GM04503 (cell line): Measurements from ENCODE around the gene EMSY.
A peak's percentile ranks its signal among the peaks of the same experiment; 100 is the strongest.

ENCODE experiments used
- DNase-seq: peaks from one replicate; pipeline ENCODE4 v3.0.0-alpha.2; 2012; ENCODE audit warnings: low read depth

Gene EMSY

DNA sequence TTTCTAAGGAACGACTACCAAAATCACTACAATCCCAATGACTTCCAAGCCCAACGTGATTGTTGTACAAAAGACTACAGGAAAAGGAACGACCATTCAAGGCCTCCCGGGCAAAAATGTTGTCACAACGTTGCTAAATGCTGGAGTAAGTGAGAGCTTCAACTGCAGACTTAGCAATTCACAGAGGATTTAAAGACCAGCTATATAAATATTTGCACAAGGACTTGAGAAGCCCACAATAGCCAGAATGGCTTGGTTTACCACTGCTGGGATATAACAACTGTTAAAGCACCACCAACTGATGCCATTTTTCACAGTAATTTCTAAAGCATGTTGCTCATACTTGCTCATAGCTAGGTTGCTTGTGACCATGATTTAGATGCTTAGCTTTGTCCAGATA lies 78.3 kb downstream of the EMSY start:
- no peak for DNase-seq

DNA sequence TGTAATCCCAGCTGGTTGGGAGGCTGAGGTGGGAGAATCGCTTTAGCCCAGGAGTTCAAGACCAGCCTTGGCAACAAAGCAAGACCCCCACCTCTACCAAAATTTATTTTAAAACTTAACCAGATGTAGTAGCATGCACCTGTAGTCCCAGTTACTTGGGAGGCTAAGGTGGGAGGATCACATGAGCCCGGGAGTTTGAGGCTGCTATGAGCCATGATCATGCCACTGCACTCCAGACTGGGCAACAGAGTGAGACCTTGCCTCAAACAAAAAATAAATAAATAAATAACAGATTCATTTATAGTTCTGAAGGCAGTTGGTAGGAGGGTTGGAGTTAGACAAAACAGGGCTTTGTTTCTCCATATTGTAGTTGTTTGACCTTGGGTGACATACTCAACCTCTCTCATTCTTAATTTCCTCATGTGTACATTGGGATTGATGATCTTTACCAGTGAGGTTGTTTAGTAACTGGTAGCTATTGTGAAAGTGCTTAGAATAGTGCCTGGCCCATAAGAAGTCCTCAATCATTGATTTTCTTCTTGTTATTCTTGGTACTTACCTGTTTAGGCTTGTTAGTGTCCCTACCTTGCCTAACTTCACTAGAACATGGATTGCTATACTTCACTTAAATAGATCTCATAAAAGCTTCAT lies 79.1 kb downstream of the EMSY start:
- DNase-seq = no peak

DNA sequence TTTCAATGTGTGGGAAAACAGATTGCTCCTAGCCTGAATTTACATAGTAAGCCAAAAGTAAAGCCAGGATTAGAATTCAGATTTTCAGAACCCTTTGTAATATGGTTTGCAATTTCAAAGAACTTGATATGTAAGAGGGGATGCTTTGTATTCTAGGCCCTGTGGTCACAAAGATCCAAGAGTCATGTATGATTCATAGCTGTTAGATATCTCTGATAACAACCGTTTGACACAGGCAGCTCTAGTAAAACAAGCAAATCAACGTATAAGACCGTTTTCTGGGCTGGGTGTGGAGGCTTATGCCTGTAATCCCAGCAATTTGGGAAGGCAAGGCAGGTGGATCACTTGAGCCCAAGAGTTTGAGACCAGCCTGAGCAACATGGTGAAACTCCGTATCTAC lies 79.6 kb downstream of the EMSY start:
- no peak for DNase-seq

DNA sequence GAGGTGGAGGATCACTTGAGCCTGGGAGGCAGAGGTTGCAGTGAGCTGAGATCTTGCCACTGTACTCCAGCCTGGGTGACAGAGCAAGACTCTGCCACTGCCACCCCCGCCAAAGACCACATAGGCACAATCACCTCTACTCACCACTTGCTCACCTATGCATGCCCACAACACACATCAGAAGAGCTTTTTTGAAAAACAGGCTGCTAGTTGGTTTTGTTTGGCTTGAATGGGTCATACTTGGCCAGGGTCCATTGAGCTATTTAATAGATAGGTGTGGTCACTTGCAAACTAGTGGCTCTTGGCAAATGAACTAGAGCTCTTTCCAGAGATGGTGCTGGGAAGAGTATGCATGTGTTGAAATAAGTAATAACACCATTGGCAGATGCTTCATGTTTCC lies 80.1 kb downstream of the EMSY start:
- DNase-seq = peak; percentile 60

DNA sequence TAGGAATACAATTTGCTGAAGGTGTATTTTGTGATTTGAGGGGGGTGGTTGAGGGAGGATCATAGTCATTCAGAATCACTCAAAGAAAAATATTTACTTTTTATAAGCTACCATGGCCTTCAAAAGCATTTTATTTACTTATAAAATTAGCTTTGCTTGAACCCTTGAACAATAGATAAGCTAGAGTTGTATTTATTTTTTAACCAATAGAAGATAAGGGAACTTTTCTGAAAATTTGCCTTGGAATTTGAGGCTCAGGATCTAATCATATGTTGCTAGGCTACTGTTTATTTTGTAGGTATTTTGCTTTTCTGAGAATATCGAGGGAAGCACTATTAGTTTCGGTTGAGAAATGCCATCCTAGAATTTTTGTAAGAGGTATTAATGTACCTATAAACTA lies 82.1 kb downstream of the EMSY start:
- DNase-seq = no peak

DNA sequence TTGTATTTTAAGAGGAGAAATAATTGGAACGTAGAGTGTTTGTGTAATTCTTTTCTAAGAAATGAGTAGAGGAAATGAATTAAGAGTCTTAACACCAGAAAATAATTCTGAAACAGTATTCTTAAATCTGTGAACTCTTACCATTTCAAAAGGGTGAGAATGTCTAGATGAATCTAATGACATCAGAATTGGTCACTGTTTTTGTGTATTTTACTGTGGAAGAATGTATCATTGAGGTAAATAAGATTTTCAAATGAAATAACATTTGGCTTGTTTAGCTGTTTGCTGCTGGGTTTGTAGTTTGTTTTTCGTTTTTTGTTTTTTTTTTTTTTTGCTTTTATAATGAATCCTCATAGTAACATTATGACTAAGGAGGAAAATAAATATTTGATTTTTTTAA lies 97.6 kb downstream of the EMSY start:
- DNase-seq = no peak

DNA sequence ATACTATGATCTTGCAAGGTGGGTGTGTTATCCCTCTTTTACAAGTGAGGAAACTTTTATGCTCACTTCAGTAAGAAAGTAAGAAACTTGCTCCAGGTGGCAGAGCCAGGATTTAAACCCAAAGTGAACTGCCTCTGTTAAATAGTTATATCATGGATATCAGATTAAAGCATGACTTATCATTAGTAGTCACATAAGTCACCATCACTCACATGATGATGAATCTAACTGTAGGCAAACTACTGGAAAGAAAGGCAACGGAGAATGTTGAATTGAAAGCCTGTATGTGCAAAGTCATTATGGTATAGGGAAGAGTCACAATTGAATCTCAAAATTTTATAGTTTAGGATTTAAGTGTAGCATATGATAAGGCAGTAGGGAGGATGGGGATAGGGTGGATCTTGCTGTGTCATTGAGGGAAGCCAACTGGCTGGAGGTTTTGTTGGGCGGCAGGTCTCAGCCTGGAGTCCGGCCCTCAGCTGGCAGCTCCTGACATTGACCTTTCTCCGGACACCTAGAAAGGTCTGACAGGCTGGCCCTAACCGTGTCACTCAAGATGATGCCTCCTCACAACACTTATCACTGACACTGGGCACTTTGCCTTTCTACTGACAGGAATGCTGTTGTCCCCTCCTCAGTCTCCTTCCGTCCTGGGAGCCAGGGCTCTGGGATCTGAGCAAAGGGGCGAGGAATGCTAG lies 98.3 kb downstream of the EMSY start:
- no peak for DNase-seq

DNA sequence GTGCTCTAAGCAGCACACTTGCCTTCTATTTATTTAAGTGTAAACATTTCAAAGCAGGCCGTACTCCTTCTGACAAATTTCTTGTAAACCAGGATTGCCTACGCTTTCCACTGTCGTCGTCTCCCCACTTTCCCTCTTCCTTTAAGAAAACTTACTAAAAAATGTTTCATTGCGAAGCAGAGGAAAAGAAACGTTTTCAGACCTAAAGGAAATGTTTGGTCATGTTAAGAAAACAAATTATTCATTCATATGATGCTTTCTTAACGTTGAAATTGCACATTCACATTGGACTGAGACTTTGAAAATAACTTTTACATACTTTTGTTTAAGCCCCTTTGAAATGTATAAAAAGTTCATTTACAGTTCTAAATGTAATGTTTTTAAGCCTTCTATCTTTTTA lies 106.0 kb downstream of the EMSY start:
- no peak for DNase-seq

DNA sequence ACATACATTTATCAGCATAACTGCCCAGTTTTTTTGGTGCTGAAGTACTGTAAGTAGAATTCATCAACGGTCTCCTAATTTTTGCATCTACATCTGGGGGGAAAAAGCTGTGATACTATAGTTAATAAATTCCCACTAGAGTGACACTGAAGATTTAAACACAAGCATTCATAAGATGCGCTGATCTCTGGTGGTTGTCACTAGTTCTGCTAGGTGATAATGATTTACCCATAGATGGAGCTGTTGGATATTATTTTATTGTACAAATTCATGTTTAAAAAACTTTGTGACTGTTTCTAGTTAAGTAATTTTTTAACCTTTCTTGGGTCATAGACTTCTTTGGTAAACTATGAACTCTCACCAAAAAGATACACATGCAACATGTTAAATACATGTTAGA lies 106.6 kb downstream of the EMSY start:
- no peak for DNase-seq

DNA sequence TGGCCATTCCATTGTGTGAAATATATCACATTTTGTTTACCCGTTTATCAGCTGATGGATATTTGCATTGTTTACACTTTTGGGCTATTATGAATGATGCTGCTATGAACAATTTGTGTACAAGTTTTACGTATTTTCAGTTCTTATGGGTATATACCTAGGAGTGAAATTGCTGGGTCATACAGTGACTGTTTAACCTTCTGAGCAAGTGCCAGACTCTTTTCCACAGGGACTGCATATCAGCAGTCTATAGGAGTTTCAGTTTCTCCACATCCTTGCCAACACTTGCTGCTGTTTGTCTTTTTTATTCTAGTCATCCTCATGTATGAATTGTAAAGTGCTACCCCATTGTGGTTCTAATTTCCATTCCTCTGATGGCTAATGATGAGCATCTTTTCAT lies 108.2 kb downstream of the EMSY start:
- no peak for DNase-seq

DNA sequence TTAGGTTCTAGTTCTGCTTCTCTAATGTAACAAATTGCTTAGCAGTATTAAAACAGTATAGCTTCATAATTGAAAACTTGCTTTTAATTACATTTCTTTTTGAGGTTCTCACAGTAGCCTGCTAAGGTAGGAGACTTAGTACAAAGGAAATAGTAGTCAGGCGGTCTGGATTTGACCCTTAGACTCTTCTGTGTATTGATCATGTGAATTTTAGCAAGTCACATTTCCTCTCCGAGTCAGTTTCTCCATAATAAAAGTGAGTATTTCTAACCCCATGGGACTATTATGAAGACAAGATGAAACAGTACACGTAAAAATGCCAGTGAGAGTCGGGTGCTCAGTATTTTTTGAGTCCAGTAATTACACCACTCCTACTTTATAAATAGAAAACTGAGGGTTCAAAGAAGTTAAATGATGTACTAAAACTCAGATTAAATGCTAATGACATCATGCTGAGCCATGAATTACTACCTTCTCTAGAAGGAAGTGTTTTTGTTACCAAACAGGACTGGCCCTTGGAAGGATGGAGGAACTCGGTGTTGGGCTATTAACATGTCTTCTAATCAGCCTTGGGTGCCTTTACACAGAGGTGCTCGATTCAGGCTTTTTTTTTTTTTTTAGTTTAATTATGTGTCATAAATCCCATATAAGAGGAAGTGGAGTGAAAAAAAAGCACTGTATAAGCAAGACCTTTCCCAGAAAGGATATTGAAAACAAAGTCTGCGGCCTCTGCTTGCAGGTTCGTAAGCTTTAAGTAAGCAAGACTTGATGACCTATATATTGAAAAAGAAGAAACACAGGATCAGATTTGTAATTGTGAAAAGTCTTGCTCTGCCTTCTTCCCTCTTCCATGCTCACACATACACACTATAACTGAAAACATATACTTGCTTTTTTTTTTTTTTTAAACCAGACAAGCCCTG lies 109.0 kb downstream of the EMSY start:
- no peak for DNase-seq

DNA sequence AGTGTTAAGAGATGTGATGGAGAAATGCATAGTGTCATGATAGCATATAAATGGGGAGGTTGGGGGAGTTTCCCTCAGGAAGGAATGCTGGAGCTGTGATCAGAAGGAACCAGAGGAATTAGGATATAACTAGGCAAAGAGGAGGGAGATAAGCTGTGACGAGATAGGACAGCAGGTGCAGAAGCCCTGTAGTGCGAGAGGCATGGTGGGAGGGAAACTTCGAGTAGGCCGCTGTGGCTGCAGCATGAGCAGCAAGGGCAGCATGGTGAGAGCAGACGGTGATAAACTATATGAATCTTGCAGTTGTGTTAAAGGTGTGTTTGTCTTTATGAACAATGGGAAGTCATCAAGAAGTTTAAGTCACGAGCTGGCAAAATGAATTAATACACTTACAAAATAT lies 109.9 kb downstream of the EMSY start:
- no peak for DNase-seq

DNA sequence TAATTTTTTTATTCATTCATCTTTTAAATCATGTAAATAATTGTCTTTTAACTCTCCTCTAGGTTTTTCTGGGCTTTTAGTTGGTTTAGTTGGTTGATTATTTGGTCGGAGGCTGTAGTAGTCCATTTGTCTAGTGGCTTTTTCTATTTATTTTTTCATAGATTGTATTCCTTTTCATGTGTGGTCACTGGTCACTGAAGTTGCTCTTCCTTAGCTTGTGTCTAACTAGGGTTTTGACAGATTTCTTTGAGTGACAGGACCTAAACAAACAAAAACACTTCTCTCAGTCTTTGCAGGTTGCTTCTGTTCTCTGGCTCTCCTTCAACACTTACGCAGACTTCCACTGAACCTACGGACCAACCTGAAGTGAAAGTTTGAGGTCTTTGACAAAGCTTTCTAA lies 112.6 kb downstream of the EMSY start:
- no peak for DNase-seq

DNA sequence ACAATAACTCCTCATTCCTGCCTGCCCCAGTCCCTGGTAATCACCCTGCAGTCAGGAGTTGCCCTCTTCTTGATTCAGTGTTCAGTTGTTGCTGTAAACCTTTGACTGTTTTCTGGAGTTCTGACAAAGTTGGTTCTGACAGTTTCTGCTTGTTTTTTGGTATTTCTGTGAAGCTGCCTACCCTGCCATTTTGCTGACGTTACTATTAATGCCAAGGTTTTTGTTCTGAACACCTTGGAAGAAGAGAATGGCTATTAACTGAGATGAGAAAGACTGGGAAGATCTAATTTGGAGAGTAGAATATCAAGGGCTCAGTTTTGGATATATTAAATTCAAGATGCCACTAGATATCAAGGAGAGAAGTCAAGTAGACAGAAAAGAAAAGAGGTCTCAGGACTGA lies 113.7 kb downstream of the EMSY start:
- DNase-seq = no peak

DNA sequence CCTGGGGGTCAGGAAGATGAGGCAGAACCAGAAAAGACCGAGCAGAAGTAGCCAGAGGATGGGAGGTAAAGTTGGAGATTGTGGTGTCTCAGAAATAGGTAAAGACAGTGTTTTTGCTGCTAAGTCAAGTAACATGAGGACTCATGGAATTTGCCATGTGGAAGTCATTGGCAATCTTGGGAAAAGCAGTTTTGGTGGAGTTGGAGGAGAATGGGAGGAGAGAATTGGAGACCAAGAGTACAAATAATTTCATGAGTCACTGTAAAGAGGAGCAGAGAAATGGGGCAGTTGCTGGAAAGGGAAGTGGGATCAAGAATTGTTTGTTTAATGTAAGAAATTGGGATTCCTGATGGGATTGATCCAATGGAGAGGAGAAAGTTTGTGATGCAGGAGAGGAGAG lies 114.1 kb downstream of the EMSY start:
- DNase-seq = no peak

DNA sequence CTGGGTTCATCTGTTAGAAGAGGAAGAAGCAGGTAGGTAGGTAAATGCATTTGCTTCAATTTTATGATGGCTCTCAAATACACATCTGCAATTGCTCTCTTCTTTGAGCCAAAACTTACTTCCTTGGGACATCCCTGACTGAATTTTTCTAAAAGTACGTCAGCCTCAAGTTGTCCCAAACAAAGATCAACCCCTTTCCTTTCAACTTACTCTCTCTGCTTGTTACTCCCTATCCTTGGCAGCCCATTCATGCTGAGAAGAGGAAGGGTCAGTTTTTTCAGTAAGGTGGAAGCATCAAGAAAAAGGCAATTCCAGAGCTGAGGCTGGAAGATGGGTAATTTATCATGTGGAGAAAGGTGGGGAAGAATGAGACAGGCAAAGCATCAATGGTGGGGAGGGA lies 114.5 kb downstream of the EMSY start:
- no peak for DNase-seq

DNA sequence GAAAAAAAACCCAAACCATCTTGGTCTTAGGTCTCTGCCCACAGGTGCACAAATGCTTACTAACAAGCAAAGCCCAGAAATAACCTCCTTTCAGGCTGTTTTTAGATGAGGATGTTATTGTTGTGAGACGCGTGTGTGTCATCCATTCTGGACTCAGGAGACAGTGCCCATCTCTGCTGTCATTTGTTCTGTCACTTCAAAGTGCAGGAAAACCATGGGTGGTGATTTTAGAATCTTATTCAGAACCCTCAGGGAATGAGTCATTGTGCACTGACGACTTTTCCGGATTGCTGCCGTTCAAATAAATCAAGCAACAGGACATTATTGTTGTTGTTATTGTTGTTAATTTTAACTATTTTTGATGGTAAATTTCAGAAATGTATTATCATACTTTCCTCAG lies 115.4 kb downstream of the EMSY start:
- DNase-seq = no peak

DNA sequence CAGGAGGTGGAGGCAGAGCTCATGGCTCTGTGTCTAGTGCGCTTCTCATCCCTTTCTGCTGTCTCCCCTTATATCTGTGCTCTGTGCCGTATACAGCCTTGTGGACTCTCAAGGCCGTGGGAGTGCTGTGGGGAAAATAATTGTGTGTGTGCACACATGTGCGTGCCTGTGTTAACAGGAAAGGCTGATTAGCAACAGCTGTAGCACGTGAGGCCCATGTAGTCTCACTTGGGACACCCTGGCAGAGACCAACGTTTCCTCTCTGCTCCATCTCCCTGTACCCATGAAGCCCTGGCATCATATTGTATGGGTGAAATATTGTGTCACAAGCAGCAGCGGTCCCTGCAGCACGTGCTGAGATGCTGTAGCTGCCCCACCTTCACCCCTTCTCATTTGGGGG lies 116.4 kb downstream of the EMSY start:
- no peak for DNase-seq

DNA sequence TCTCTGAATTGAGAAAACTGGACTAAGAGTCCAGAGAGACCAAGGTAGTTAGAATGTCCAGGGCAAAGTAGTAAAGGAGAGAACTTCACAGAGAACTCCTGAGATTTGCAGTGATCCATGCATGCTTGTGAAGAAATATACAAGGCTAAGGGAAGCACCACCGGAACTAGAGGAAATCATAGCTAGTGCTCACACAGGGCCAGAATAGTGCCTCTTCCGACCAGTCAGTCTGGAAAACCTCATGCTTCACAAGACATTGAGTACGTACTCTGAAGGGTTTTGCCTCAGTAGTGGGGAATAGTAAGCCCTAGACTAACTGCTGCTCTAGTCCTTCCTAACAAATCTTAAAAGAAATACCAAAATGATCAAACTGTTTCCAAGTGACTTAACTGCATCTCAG lies 117.7 kb downstream of the EMSY start:
- no peak for DNase-seq

DNA sequence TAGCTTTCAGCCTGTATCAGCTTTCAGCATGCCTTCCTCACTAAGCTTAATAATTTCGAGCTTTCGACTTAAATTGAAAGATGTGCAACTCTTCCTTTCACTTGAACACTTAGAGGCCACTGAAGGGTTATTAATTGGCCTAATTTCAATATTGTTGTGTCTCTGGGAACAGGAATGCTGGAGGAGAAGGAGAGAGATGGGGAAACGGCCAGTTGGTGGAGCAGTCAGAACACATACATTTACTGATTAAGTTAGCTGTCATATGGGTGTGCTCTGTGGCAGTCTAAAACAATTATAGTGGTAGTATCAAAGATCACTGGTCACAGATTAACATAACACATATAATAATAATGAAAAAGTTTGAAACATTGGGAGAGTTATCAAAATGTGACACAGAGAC lies 119.5 kb downstream of the EMSY start:
- no peak for DNase-seq

DNA sequence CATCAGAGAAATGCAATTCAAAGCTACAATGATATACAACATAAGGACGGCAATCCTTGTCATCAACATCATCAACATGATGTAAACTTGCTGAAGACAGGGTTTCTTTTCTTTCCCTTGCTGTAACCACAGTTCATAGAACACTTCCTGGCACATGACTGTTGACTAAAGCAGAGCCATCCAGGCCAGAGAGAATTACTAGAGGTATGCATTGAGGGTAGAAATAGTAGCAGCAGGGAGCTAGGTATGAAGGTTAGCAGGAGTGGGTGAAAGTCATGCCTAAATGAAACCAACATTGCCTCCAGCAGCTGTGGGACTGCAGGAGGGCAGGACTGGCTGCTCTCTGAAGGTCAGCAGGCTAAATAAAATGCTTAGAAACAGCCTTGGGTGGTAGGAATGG lies 122.0 kb downstream of the EMSY start:
- DNase-seq = no peak

DNA sequence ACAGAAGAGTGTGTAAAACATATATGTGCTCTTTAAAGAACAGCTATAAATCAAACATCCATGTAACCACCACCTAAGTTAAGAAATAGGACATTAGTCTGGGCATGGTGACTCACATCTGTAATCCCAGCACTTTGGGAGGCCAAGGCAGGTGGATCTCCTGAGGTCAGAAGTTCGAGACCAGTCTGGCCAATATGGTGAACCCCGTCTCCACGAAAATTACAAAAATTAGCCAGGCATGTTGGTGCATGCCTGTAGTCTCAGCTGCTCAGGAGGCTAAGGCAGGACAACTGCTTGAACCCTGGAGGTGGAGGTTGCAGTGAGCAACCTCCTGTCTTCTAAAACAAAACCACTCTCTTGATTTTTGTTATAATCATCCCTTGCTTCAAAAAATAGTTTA lies 122.4 kb downstream of the EMSY start:
- no peak for DNase-seq

DNA sequence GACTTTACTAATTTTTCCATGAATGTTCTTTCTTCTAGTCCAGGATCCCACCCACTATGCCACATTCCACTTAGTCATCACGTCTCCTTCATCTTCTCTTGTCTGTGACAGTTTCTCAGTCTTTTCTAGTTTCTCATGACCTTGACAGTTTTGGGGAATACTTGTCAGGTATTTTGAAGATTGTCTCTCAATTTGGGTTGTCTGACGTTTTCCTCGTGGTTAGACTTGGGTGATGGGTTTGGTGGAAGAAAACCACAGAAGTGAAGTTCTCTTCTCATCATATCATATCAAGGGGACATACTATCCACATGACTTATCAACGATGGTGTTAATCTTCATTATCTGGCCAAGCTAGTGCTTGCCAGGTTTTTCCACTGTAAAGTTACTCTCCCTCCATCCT lies 123.3 kb downstream of the EMSY start:
- no peak for DNase-seq
